Pons (tissue), 1 donor: Measurements from ENCODE around the gene SKA3.
A peak's percentile ranks its signal among the peaks of the same experiment; 100 is the strongest.
"Not testable (repeated sequence)": the region's sequence is repeated elsewhere in the genome, so short reads cannot be mapped to it uniquely, and the experiment has no call there.

Experiments used
- DNase-seq: peaks from one replicate; pipeline ENCODE4 v3.0.0-alpha.2; 2016; ENCODE audit warnings: low spot score

Gene SKA3

GRCh38 chr13:21176215-21176981, at the start of gene SKA3, which contains the start of gene MRPL57:
SKA3 (minus strand) TSS chr13:21176552; CDS start chr13:21176477, 75 bp downstream.
MRPL57 (plus strand) TSS chr13:21176658; CDS start chr13:21176917, 259 bp downstream.
- peak; percentile 88 for DNase-seq

GRCh38 chr13:21225082-21225481, 48.7 kb upstream of the SKA3 start:
- DNase-seq = no peak

GRCh38 chr13:21221268-21221667, 44.9 kb upstream of the SKA3 start:
- DNase-seq = no peak

GRCh38 chr13:21219716-21220115, 43.4 kb upstream of the SKA3 start:
- not testable (repeated sequence) for DNase-seq

- no peak for DNase-seq
Measured at GRCh38 chr13:21219036-21219381, 42.7 kb upstream of the SKA3 start.

GRCh38 chr13:21218351-21219035, 42.1 kb upstream of the SKA3 start:
- DNase-seq = no peak

- no peak for DNase-seq
Measured at GRCh38 chr13:21216332-21216731, 40.0 kb upstream of the SKA3 start.

GRCh38 chr13:21215419-21215818, 39.1 kb upstream of the SKA3 start:
- not testable (repeated sequence) for DNase-seq

- no peak for DNase-seq
Measured at GRCh38 chr13:21212138-21212775, 35.9 kb upstream of the SKA3 start.

GRCh38 chr13:21208652-21209154, 32.4 kb upstream of the SKA3 start:
- no peak for DNase-seq

- no peak for DNase-seq
Measured at GRCh38 chr13:21202767-21203531, 26.6 kb upstream of the SKA3 start.

GRCh38 chr13:21201456-21202190, 25.3 kb upstream of the SKA3 start:
- not testable (repeated sequence) for DNase-seq

GRCh38 chr13:21198391-21198790, 22.0 kb upstream of the SKA3 start:
- DNase-seq = peak; percentile 6

- DNase-seq = not testable (repeated sequence)
Measured at GRCh38 chr13:21197606-21198225, 21.4 kb upstream of the SKA3 start.

- not testable (repeated sequence) for DNase-seq
Measured at GRCh38 chr13:21194756-21195155, 18.4 kb upstream of the SKA3 start.

- DNase-seq = not testable (repeated sequence)
Measured at GRCh38 chr13:21186410-21186809, 10.1 kb upstream of the SKA3 start.

GRCh38 chr13:21181671-21182070, 5.3 kb upstream of the SKA3 start:
- no peak for DNase-seq

- peak; percentile 14 for DNase-seq
Measured at GRCh38 chr13:21176982-21177284, 581 bp upstream of the SKA3 start.

- peak; percentile 15 for DNase-seq
Measured at GRCh38 chr13:21175656-21176214, 617 bp downstream of the SKA3 start.

- DNase-seq = not testable (repeated sequence)
Measured at GRCh38 chr13:21173767-21174166, 2.6 kb downstream of the SKA3 start.

- no peak for DNase-seq
Measured at GRCh38 chr13:21171420-21171819, 4.9 kb downstream of the SKA3 start.
